Stimulated activated naive CD8-positive, alpha-beta T cell treated with anti-CD3 and anti-CD28 coated beads, Interleukin-15, amount 100 ng/mL, for 72 hours (primary cell): Measurements from ENCODE around the gene GPSM1.

ENCODE experiments used
- ATAC-seq: fragments of 150-1000 bp; cut with Tn5 transposase; 2 replicates; pipeline ENCODE4 v1.10.0; 2021; ENCODE audit warnings: mild to moderate bottlenecking, moderate library complexity
- DNase-seq, 2 donors: peaks; one replicate each; pipeline ENCODE4 v3.0.0; 2021 to 2022
- H3K27ac Mint-ChIP-seq, 2 donors: one replicate each; pipeline ENCODE4 v1.8.0; 2022; ENCODE audit warnings: mild to moderate bottlenecking in 2 of 2, mixed read lengths in 2 of 2, moderate library complexity in 2 of 2
- H3K27me3 Mint-ChIP-seq: one replicate; pipeline ENCODE4 v1.8.0; 2022; ENCODE audit warnings: mixed read lengths
- H3K4me1 Mint-ChIP-seq: one replicate; pipeline ENCODE4 v1.8.0; 2022; ENCODE audit warnings: mild to moderate bottlenecking, mixed read lengths
- H3K4me3 Mint-ChIP-seq, 2 donors: one replicate each; pipeline ENCODE4 v1.8.0; 2022; ENCODE audit warnings: mild to moderate bottlenecking in 2 of 2, mixed read lengths in 2 of 2, moderate library complexity in 1 of 2
- H3K9me3 Mint-ChIP-seq, 2 donors: one replicate each; pipeline ENCODE4 v1.8.0; 2022; ENCODE audit warnings: mixed read lengths in 2 of 2

Gene GPSM1

GRCh38 chr9:136372006-136372405, 44.7 kb downstream of the GPSM1 start:
- no peaks in the 10 kb centered on the region for H3K27me3 Mint-ChIP-seq
- peaks cover 9% of the 10 kb centered on the region for H3K4me1 Mint-ChIP-seq
- DNase-seq (no peak), ATAC-seq (no peak)
- no peak overlapping the region for H3K4me3 Mint-ChIP-seq
- no peak overlapping the region for H3K27ac Mint-ChIP-seq
- H3K9me3 Mint-ChIP-seq = no peaks in the 10 kb centered on the region

GRCh38 chr9:136372561-136373299, 45.4 kb downstream of the GPSM1 start:
- H3K27ac Mint-ChIP-seq = peak overlapping the region in 1 of 2 donors; percentile 25
- peak; percentile 3 for ATAC-seq

GRCh38 chr9:136373300-136374182, 46.2 kb downstream of the GPSM1 start, which contains the start of gene CARD9:
Gene CARD9, minus strand, starts transcription at chr9:136373669. Its CDS starts 1,591 bp downstream, at chr9:136372078.
- no peak for DNase-seq
- ATAC-seq = peak; percentile 23

More at GRCh38 chr9:136372561-136373299, 45.4 kb downstream of the GPSM1 start:
- Mint-ChIP-seq H3K9me3 (no peaks in the 10 kb centered on the region), H3K27me3 (no peaks in the 10 kb centered on the region), H3K4me1 (peaks cover 9% of the 10 kb centered on the region), H3K4me3 (peak overlapping the region; percentile 37 to 59)
- no peak for DNase-seq

GRCh38 chr9:136374183-136374575, 46.8 kb downstream of the GPSM1 start:
- Mint-ChIP-seq H3K27me3 (no peaks in the 10 kb centered on the region), H3K4me1 (peaks cover 9% of the 10 kb centered on the region), H3K27ac (no peak overlapping the region), H3K9me3 (no peaks in the 10 kb centered on the region), H3K4me3 (no peak overlapping the region)
- ATAC-seq (no peak), DNase-seq (no peak)

More at GRCh38 chr9:136373300-136374182, 46.2 kb downstream of the GPSM1 start, which contains the start of gene CARD9:
- Mint-ChIP-seq H3K9me3 (no peaks in the 10 kb centered on the region), H3K27ac (peak within 1 kb of the TSS; percentile 25 to 42), H3K4me3 (peak within 1 kb of the TSS; percentile 37 to 59), H3K27me3 (no peaks in the 10 kb centered on the region), H3K4me1 (peaks cover 9% of the 10 kb centered on the region)

- DNase-seq (no peak), ATAC-seq (no peak)
- Mint-ChIP-seq H3K27ac (no peak overlapping the region), H3K4me3 (no peak overlapping the region), H3K9me3 (no peaks in the 10 kb centered on the region), H3K27me3 (no peaks in the 10 kb centered on the region), H3K4me1 (peaks cover 9% of the 10 kb centered on the region)
Measured at GRCh38 chr9:136375096-136375495, 47.8 kb downstream of the GPSM1 start.

- DNase-seq = no peak
Measured at GRCh38 chr9:136376457-136376856, 49.1 kb downstream of the GPSM1 start.

GRCh38 chr9:136377341-136378169, 50.2 kb downstream of the GPSM1 start:
- ATAC-seq (no peak), DNase-seq (no peak)

More at GRCh38 chr9:136376457-136376856, 49.1 kb downstream of the GPSM1 start:
- no peak overlapping the region for H3K4me3 Mint-ChIP-seq
- no peaks in the 10 kb centered on the region for H3K27me3 Mint-ChIP-seq
- no peaks in the 10 kb centered on the region for H3K9me3 Mint-ChIP-seq
- no peak overlapping the region for H3K27ac Mint-ChIP-seq
- peaks cover 9% of the 10 kb centered on the region for H3K4me1 Mint-ChIP-seq
- peak; percentile 7 for ATAC-seq

GRCh38 chr9:136378170-136379002, 51.0 kb downstream of the GPSM1 start:
- no peak for ATAC-seq
- Mint-ChIP-seq H3K27ac (no peak overlapping the region), H3K4me1 (peaks cover under 1% of the 10 kb centered on the region), H3K4me3 (no peak overlapping the region), H3K27me3 (no peaks in the 10 kb centered on the region), H3K9me3 (no peaks in the 10 kb centered on the region)
- DNase-seq = no peak

More at GRCh38 chr9:136377341-136378169, 50.2 kb downstream of the GPSM1 start:
- no peaks in the 10 kb centered on the region for H3K27me3 Mint-ChIP-seq
- no peak overlapping the region for H3K4me3 Mint-ChIP-seq
- H3K9me3 Mint-ChIP-seq = no peaks in the 10 kb centered on the region
- peak overlapping the region in 1 of 2 donors; percentile 94 for H3K27ac Mint-ChIP-seq
- H3K4me1 Mint-ChIP-seq = peaks cover 9% of the 10 kb centered on the region

- ATAC-seq (no peak), DNase-seq (no peak)
- Mint-ChIP-seq H3K9me3 (no peaks in the 10 kb centered on the region), H3K27ac (no peak overlapping the region), H3K4me1 (peaks cover 2% of the 10 kb centered on the region), H3K4me3 (no peak overlapping the region), H3K27me3 (no peaks in the 10 kb centered on the region)
Measured at GRCh38 chr9:136379003-136379287, 51.6 kb downstream of the GPSM1 start.

GRCh38 chr9:136379401-136379800, 52.1 kb downstream of the GPSM1 start:
- ATAC-seq (no peak), DNase-seq (no peak)
- H3K27me3 Mint-ChIP-seq = no peaks in the 10 kb centered on the region
- H3K9me3 Mint-ChIP-seq = no peaks in the 10 kb centered on the region
- H3K27ac Mint-ChIP-seq = no peak overlapping the region
- peaks cover 6% of the 10 kb centered on the region for H3K4me1 Mint-ChIP-seq
- no peak overlapping the region for H3K4me3 Mint-ChIP-seq

GRCh38 chr9:136379891-136380290, 52.6 kb downstream of the GPSM1 start:
- DNase-seq (no peak), ATAC-seq (no peak)
- Mint-ChIP-seq H3K27ac (no peak overlapping the region), H3K9me3 (no peaks in the 10 kb centered on the region), H3K27me3 (no peaks in the 10 kb centered on the region), H3K4me1 (peaks cover 11% of the 10 kb centered on the region), H3K4me3 (no peak overlapping the region)

GRCh38 chr9:136380381-136380780, 53.0 kb downstream of the GPSM1 start:
- H3K4me3 Mint-ChIP-seq = no peak overlapping the region

GRCh38 chr9:136381311-136381710, 54.0 kb downstream of the GPSM1 start:
- Mint-ChIP-seq H3K27ac (no peak overlapping the region), H3K4me1 (peaks cover 26% of the 10 kb centered on the region), H3K9me3 (no peaks in the 10 kb centered on the region), H3K4me3 (no peak overlapping the region), H3K27me3 (no peaks in the 10 kb centered on the region)
- DNase-seq = no peak
- no peak for ATAC-seq

More at GRCh38 chr9:136380381-136380780, 53.0 kb downstream of the GPSM1 start:
- H3K4me1 Mint-ChIP-seq = peaks cover 16% of the 10 kb centered on the region
- no peak overlapping the region for H3K27ac Mint-ChIP-seq
- no peaks in the 10 kb centered on the region for H3K9me3 Mint-ChIP-seq
- ATAC-seq = no peak
- H3K27me3 Mint-ChIP-seq = no peaks in the 10 kb centered on the region
- DNase-seq = no peak

- no peaks in the 10 kb centered on the region for H3K9me3 Mint-ChIP-seq
- DNase-seq (no peak), ATAC-seq (no peak)
- peaks cover 28% of the 10 kb centered on the region for H3K4me1 Mint-ChIP-seq
- no peak overlapping the region for H3K4me3 Mint-ChIP-seq
- peak overlapping the region in 1 of 2 donors; percentile 59 for H3K27ac Mint-ChIP-seq
- H3K27me3 Mint-ChIP-seq = no peaks in the 10 kb centered on the region
Measured at GRCh38 chr9:136381966-136382513, 54.7 kb downstream of the GPSM1 start.
